Mesodermal cell (in vitro differentiated cells): ENCODE data around the gene APOE.
"Not testable (repeated sequence)": the region's sequence is repeated elsewhere in the genome, so short reads cannot be mapped to it uniquely, and the experiment has no call there.

Experiments
- H3K27ac ChIP-seq: 2 replicates; pipeline ENCODE4 v1.7.0; 2013; ENCODE audit warnings: mild to moderate bottlenecking, low read depth, low read length, moderate library complexity; ENCODE audit not compliant: severe bottlenecking
- H3K36me3 ChIP-seq: 2 replicates; pipeline ENCODE4 v1.7.1; 2013; ENCODE audit warnings: mild to moderate bottlenecking, low read length, moderate library complexity; ENCODE audit not compliant: control insufficient read depth, insufficient read depth
- H3K4me1 ChIP-seq: one replicate; pipeline ENCODE4 v1.7.1; 2013; ENCODE audit warnings: mild to moderate bottlenecking, low read length; ENCODE audit not compliant: insufficient read depth, control insufficient read depth, poor library complexity, severe bottlenecking
- H3K4me3 ChIP-seq: 2 replicates; pipeline ENCODE4 v1.7.0; 2013; ENCODE audit warnings: low read length, control low read depth, mild to moderate bottlenecking; ENCODE audit not compliant: insufficient read depth, poor library complexity, severe bottlenecking; ENCODE audit errors: extremely low read depth
- H3K9me3 ChIP-seq: 2 replicates; pipeline ENCODE4 v1.7.1; 2013; ENCODE audit warnings: mild to moderate bottlenecking, low read length, moderate library complexity; ENCODE audit not compliant: control insufficient read depth
- WGBS, 2 experiments: methylation state at CpG; one replicate each; pipeline ENCODE4 v1.1.5; 2013; ENCODE audit warnings: missing lambda C conversion rate in 2 of 2; ENCODE audit not compliant: insufficient coverage in 2 of 2; 5-methylcytosine and 5-hydroxymethylcytosine counted together

Gene APOE

DNA sequence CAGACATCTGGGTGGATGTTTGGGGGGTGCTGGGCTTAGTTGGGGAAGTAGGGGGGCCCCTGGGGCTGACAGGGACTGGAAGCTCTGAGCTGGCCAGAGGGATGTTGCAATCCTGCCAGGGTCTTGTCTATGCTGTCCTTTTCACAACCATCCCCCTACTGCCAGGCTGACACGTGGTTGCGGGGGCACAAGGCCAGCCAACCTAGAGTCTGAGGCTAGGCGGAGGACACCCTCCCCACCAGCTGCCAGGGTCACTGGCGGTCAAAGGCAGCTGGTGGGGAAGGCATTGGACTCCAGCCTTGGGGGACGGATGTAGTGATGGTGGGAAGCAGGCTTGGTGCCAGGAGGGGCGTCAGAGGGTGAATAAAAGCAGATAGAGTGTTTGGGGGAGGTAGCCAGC is 7.3 kb downstream of the APOE start:
- H3K4me1 ChIP-seq: peaks cover 22% of the 10 kb centered on the region
- no peak overlapping the region for H3K4me3 ChIP-seq
- no peaks in the 10 kb centered on the region for H3K9me3 ChIP-seq
- peaks cover 14% of the 10 kb centered on the region for H3K36me3 ChIP-seq
- 86 to 93% methylated on average over 3 of the region's 6 CpGs for WGBS, 2 experiments
- no peak overlapping the region for H3K27ac ChIP-seq

DNA sequence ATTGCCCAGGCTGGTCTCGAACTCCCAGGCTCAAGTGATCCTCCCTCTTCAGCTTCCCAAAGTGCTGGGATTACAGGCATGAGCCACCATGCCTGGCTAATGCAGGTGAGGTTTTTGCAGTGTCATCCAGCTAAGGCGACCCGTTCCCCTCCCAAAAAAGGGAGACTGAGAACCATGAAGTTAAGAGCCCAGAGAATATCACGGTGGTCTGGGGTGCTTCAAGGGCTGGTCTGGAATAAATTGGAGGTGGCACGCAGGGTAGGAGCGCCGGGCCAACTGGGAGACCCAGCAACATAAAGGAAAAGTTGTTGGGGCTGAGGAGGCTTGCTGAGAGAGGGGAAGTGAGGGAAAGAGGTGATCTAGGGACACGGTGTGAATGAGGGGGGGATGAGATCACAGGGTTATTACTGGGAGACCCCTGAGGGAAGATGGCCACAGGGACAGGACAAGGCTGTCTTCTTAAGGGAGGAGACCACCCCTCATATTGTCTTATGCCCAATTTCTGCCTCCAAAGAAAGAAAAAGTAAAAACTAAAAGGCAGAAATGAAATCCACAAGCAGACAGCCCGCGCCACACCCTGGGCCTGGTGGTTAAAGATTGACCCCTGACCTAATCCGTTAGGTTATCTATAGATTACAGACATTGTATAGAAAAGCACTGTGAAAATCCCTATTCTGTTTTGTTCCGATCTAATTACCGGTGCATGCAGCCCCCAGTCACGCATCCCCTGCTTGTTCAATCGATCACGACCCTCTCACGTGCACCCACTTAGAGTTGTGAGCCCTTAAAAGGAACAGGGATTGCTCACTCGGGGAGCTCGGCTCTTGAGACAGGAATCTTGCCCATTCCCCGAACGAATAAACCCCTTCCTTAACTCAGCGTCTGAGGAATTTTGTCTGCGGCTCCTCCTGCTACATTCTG is 8.2 kb downstream of the APOE start:
- WGBS, 2 experiments: 68 to 76% methylated on average over 13 to 16 of the region's 23 CpGs
- peaks cover 22% of the 10 kb centered on the region for H3K4me1 ChIP-seq
- peak overlapping the region; percentile 91 for H3K27ac ChIP-seq

DNA sequence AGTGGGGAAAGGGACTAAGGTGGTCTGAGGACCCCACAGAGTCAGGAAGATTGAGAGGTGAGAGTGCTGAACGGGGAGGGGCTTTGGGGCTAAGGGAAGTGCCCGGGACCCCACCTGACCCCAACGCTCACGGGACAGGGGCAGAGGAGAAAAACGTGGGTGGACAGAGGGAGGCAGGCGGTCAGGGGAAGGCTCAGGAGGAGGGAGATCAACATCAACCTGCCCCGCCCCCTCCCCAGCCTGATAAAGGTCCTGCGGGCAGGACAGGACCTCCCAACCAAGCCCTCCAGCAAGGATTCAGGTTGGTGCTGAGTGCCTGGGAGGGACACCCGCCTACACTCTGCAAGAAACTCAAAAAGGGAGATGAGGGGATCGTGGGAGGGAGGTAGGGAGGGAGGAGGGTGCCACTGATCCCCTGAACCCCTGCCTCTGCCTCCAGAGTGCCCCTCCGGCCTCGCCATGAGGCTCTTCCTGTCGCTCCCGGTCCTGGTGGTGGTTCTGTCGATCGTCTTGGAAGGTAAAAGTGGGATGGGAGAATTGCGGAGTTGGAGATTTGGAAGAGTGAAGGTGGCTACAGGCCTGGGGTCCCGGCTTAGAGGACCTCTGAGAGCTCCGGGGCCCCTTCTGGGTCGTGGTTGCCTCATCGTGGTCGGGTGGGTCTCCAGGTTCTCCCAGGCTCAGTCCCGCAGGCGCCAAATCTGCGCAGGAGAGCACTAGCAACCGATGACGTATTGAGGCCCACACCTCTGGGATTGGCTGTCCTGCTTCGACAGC is 9.0 kb downstream of the APOE start, which contains the start of gene APOC1:
APOC1 (plus strand) TSS at position 176 of the 774 bp plus-strand sequence; CDS start at position 460, 284 bp downstream.
- Histone ChIP-seq H3K4me3 (peak within 1 kb of the TSS; percentile 46), H3K27ac (peak within 1 kb of the TSS; percentile 91), H3K4me1 (peaks cover 22% of the 10 kb centered on the region)
- not testable (repeated sequence) for H3K9me3 ChIP-seq, H3K36me3 ChIP-seq
- WGBS, 2 experiments: 3 to 4% methylated on average over 12 to 16 of the region's 28 CpGs

More for the DNA sequence above, 8.2 kb downstream of the APOE start:
- Histone ChIP-seq H3K4me3 (peak overlapping the region; percentile 46), H3K36me3 (peaks cover 11% of the 10 kb centered on the region)
- not testable (repeated sequence) for H3K9me3 ChIP-seq

DNA sequence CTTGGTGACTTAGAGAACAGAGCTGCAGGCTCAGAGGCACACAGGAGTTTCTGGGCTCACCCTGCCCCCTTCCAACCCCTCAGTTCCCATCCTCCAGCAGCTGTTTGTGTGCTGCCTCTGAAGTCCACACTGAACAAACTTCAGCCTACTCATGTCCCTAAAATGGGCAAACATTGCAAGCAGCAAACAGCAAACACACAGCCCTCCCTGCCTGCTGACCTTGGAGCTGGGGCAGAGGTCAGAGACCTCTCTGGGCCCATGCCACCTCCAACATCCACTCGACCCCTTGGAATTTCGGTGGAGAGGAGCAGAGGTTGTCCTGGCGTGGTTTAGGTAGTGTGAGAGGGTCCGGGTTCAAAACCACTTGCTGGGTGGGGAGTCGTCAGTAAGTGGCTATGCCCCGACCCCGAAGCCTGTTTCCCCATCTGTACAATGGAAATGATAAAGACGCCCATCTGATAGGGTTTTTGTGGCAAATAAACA is 18.7 kb downstream of the APOE start:
- WGBS, 2 experiments: 93 to 94% methylated on average over 7 of the region's 8 CpGs
- no peaks in the 10 kb centered on the region for H3K4me1 ChIP-seq
- no peak overlapping the region for H3K27ac ChIP-seq
- H3K36me3 ChIP-seq: peaks cover 2% of the 10 kb centered on the region
- no peak overlapping the region for H3K4me3 ChIP-seq
- H3K9me3 ChIP-seq: no peaks in the 10 kb centered on the region

DNA sequence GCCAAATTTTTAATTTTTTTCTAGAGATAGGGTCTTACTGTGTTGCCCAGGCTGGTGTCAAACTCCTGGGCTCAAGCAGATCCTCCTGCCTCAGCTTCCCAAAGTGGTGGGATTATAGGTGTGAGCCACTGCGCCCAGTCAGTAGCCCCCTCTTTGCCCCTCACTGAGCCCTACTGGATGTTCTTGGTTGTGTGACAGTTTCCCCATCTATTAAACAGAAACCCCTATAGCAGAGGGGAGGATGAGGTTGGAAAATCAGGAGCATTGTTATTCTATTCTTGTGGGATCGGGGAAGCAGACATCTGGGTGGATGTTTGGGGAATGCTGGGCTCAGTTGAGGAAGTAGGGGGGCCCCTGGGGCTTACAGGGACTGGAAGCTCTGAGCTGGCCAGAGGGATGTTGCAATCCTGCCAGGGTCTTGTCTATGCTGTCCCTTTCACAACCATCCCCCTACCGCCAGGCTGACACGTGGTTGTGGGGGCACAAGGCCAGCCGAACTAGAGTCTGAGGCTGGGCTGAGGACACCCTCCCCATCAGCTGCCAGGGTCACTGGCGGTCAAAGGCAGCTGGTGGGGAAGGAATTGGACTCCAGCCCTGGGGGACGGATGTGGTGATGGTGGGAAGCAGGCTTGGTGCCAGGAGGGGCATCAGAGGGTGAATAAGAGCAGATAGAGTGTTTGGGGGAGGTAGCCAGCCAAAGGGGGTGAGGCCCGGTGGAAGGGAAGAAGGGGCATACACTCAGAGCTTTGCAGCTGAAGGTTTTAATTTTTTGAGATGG is 19.7 kb downstream of the APOE start:
- H3K27ac ChIP-seq: no peak overlapping the region
- 86 to 100% methylated on average over 3 to 5 of the region's 8 CpGs for WGBS, 2 experiments

DNA sequence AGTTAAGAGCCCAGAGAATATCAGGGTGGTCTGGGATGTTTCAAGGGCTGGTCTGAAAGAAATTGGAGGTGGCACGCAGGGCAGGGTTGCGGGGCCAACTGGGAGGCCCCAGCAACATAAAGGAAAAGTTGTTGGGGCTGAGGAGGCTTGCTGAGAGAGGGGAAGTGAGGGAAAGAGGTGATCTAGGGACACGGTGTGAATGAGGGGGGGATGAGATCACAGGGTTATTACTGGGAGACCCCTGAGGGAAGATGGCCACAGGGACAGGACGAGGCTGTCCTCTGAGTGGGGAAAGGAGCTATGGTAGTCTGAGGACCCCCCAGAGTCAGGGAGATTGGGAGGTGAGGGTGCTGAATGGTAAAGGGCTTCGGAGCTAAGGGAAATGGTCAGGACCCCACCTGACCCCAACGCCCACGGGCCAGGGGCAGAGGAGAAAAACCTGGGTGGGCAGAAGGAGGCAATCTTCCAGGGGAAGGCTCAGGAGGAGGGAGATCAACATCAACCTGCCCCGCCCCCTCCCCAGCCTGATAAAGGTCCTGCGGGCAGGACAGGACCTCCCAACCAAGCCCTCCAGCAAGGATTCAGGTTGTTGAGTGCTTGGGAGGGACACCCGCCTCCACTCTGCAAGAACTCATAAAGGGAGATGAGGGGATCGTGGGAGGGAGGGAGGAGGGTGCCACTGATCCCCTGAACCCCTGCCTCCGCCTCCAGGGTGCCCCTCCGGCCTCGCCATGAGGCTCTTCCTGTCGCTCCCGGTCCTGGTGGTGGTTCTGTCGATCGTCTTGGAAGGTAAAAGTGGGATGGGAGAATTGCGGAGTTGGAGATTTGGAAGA is 20.9 kb downstream of the APOE start:
- 77 to 88% methylated on average over 6 to 7 of the region's 19 CpGs for WGBS, 2 experiments
- H3K4me1 ChIP-seq, H3K27ac ChIP-seq, H3K9me3 ChIP-seq, H3K4me3 ChIP-seq, H3K36me3 ChIP-seq: not testable (repeated sequence)

More for the DNA sequence above, 19.7 kb downstream of the APOE start:
- H3K4me3 ChIP-seq: no peak overlapping the region
- H3K9me3 ChIP-seq: no peaks in the 10 kb centered on the region
- H3K36me3 ChIP-seq: no peaks in the 10 kb centered on the region
- no peaks in the 10 kb centered on the region for H3K4me1 ChIP-seq

DNA sequence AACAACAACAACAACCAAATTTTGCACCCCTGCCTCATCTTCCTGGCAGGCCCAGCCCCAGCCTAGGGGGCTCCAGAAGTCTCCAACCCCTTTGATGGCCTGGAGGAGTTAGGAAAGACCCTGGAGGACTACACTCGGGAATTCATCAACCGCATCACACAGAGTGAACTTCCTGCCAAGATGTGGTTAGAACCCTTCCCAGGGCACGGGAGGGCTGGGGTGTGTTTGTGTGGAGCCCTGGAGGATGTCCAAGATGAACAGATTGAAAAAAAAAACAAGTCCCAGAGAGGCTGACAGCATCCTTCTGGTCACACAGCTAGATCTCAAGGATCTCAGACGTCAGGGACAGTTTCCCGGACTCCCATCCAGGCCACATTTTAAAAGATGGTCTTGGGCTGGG is 22.1 kb downstream of the APOE start:
- H3K27ac ChIP-seq: no peak overlapping the region
- WGBS, 2 experiments: 84 to 92% methylated on average over 5 of the region's 5 CpGs
- H3K36me3 ChIP-seq: no peaks in the 10 kb centered on the region
- H3K9me3 ChIP-seq: no peaks in the 10 kb centered on the region
- H3K4me3 ChIP-seq: no peak overlapping the region
- H3K4me1 ChIP-seq: no peaks in the 10 kb centered on the region

DNA sequence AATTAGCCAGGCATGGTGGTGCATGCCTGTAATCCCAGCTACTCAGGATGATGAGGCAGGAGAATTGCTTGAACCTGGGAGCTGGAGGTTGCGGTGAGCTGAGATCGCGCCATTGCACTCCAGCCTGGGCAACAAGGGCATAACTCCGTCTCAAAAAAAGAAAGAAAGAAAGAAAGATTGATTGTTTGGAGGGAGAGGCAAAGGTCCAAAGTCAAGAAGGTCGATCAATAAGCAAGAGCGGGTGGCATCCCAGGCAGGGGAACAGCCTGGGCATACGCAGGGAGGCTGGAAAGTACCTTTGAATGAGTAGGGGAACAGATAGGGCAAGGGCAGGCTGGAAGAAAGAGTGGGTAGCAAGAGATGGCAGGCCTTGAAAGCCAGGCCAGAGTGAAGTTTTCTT is 24.5 kb downstream of the APOE start:
- H3K36me3 ChIP-seq: no peaks in the 10 kb centered on the region
- H3K9me3 ChIP-seq: no peaks in the 10 kb centered on the region
- H3K4me1 ChIP-seq: no peaks in the 10 kb centered on the region
- 90 to 94% methylated on average over 7 of the region's 7 CpGs for WGBS, 2 experiments
- no peak overlapping the region for H3K4me3 ChIP-seq
- no peak overlapping the region for H3K27ac ChIP-seq

DNA sequence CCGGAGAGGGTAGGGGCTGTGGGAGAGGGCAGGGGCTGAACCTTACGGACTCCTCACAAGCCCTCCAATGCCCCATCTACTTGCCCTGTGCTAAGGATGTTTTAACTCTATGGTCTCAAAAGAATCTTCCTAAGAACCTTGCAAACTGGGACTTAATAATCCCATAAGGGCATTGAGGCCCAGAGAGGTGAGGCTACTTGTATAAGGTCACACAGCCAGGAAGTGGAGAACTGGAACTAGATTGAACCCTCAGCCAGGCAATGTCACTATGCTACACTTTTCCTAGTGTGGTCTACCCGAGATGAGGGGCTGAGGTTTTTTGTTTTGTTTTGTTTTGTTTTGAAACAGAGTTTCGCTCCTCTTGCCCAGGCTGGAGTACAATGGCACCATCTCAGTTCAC is 25.9 kb downstream of the APOE start:
- Histone ChIP-seq H3K4me1 (no peaks in the 10 kb centered on the region), H3K36me3 (no peaks in the 10 kb centered on the region), H3K9me3 (no peaks in the 10 kb centered on the region), H3K27ac (no peak overlapping the region), H3K4me3 (no peak overlapping the region)
- WGBS, 2 experiments: 100% methylated on average over 2 of the region's 4 CpGs; no CpG with 5 or more reads in 1 of the 2 experiments
